Mesothelial cell of epicardium (in vitro differentiated cells): Measurements from ENCODE around the gene DNAH5. TPM values are rescaled to one million over a fixed set of nuclear protein-coding genes. Genes with fewer than 3 reads are reported as not detected.

Source experiments
- DNase-seq, 2 experiments: peaks; one replicate each; pipeline ENCODE4 v3.0.0; 2021; ENCODE audit warnings: low spot score in 2 of 2; ENCODE audit not compliant: unreplicated experiment in 2 of 2
- H3K27ac Mint-ChIP-seq: 2 replicates; pipeline ENCODE4 v1.8.0; 2021; ENCODE audit warnings: mixed read lengths
- H3K27me3 Mint-ChIP-seq: 2 replicates; pipeline ENCODE4 v1.8.0; 2021; ENCODE audit warnings: low read depth, mixed read lengths
- H3K36me3 Mint-ChIP-seq: 2 replicates; pipeline ENCODE4 v1.8.0; 2021; ENCODE audit warnings: mixed read lengths
- H3K4me1 Mint-ChIP-seq: 2 replicates; pipeline ENCODE4 v1.8.0; 2021; ENCODE audit warnings: mixed read lengths
- H3K4me3 Mint-ChIP-seq: 2 replicates; pipeline ENCODE4 v1.8.0; 2021; ENCODE audit warnings: mild to moderate bottlenecking, moderate library complexity, mixed read lengths
- H3K9me3 Mint-ChIP-seq: 2 replicates; pipeline ENCODE4 v1.8.0; 2021; ENCODE audit warnings: mixed read lengths
- total RNA-seq: library from RNA; stranded (reverse); gene quantifications from 3 replicates; pipeline ENCODE4 v1.2.1, GENCODE V29; 2021
- TF ChIP-seq, protein P1 (sequence below): fragments of 200-600 bp; sonication (generic); IDR thresholded peaks from one replicate; pipeline ENCODE4 v1.5.0; 2021; ENCODE audit warnings: antibody characterized with exemption; ENCODE audit not compliant: unreplicated experiment

Gene DNAH5
- total RNA-seq, 1 donor from 2014 or later, result 0.54 TPM

- H3K9me3 Mint-ChIP-seq, result no peaks in the 10 kb centered on the region
- no peak overlapping the region for H3K4me3 Mint-ChIP-seq
- no peaks in the 10 kb centered on the region for H3K36me3 Mint-ChIP-seq
- TF ChIP-seq, protein P1, sequence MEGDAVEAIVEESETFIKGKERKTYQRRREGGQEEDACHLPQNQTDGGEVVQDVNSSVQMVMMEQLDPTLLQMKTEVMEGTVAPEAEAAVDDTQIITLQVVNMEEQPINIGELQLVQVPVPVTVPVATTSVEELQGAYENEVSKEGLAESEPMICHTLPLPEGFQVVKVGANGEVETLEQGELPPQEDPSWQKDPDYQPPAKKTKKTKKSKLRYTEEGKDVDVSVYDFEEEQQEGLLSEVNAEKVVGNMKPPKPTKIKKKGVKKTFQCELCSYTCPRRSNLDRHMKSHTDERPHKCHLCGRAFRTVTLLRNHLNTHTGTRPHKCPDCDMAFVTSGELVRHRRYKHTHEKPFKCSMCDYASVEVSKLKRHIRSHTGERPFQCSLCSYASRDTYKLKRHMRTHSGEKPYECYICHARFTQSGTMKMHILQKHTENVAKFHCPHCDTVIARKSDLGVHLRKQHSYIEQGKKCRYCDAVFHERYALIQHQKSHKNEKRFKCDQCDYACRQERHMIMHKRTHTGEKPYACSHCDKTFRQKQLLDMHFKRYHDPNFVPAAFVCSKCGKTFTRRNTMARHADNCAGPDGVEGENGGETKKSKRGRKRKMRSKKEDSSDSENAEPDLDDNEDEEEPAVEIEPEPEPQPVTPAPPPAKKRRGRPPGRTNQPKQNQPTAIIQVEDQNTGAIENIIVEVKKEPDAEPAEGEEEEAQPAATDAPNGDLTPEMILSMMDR, result no peak
- H3K4me1 Mint-ChIP-seq, result no peaks in the 10 kb centered on the region
- DNase-seq, result no peak
- peaks cover 5% of the 10 kb centered on the region for H3K27me3 Mint-ChIP-seq
- H3K27ac Mint-ChIP-seq, result no peak overlapping the region
Observed at GRCh38 chr5:13658152-13658551, 286.3 kb downstream of the DNAH5 start.

GRCh38 chr5:13653709-13654108, 290.8 kb downstream of the DNAH5 start:
- Mint-ChIP-seq H3K36me3 (no peaks in the 10 kb centered on the region), H3K4me1 (no peaks in the 10 kb centered on the region), H3K4me3 (no peak overlapping the region), H3K27me3 (peaks cover 5% of the 10 kb centered on the region), H3K27ac (no peak overlapping the region), H3K9me3 (no peaks in the 10 kb centered on the region)
- TF ChIP-seq, protein P1, result no peak
- no peak for DNase-seq

DNA sequence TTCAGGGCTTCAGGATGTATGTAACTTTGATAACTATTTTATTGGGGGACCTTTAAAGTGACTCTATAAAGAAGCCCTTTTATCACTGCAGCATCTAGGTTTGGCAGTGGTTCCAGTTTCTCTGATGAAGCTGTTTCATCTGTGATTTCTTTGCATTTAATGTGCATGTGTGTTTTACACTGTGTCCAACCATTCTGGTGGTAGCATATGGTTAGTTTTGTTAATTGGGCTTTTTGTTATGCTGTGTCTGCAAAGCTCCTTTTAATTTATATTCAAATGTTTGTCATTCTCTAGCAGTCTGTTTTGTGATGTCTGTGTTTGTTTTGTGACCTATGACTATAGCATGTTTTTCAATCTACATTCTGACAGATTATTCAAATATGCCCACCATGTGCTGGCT, 294.8 kb downstream of the DNAH5 start:
- no peaks in the 10 kb centered on the region for H3K9me3 Mint-ChIP-seq
- no peaks in the 10 kb centered on the region for H3K4me1 Mint-ChIP-seq
- H3K27ac Mint-ChIP-seq, result no peak overlapping the region
- peaks cover 3% of the 10 kb centered on the region for H3K27me3 Mint-ChIP-seq
- no peak overlapping the region for H3K4me3 Mint-ChIP-seq
- TF ChIP-seq, protein P1, result no peak
- DNase-seq, result no peak
- no peaks in the 10 kb centered on the region for H3K36me3 Mint-ChIP-seq

- Mint-ChIP-seq H3K4me3 (no peak overlapping the region), H3K36me3 (no peaks in the 10 kb centered on the region)
- no peak for DNase-seq
Observed at GRCh38 chr5:13648822-13649221, 295.7 kb downstream of the DNAH5 start.

DNA sequence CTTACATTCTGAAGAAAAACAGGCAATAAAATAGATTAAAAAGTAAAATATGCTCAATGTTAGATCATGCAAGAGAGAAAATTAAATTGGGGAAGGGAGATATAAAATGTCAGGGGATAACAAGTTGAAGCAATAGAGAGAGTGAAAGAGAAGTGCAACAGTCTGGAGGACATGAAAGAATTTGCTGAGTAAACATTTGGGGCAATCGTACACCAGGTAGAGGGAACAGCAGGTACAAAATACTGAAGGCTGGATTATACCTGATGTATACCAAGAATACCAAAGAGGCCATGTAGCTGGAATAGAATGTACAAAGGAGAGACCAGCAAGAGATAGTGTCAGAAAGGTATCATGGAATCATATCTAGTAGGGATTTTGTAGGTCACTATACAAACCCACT, 300.8 kb downstream of the DNAH5 start:
- DNase-seq, result no peak
- peaks cover 5% of the 10 kb centered on the region for H3K9me3 Mint-ChIP-seq
- H3K4me1 Mint-ChIP-seq, result no peaks in the 10 kb centered on the region
- TF ChIP-seq, protein P1, result no peak
- H3K27me3 Mint-ChIP-seq, result no peaks in the 10 kb centered on the region
- no peak overlapping the region for H3K27ac Mint-ChIP-seq
- H3K4me3 Mint-ChIP-seq, result no peak overlapping the region
- H3K36me3 Mint-ChIP-seq, result no peaks in the 10 kb centered on the region

More at GRCh38 chr5:13648822-13649221, 295.7 kb downstream of the DNAH5 start:
- TF ChIP-seq, protein P1, result no peak
- no peaks in the 10 kb centered on the region for H3K9me3 Mint-ChIP-seq
- no peak overlapping the region for H3K27ac Mint-ChIP-seq
- H3K27me3 Mint-ChIP-seq, result peaks cover 2% of the 10 kb centered on the region
- no peaks in the 10 kb centered on the region for H3K4me1 Mint-ChIP-seq

DNA sequence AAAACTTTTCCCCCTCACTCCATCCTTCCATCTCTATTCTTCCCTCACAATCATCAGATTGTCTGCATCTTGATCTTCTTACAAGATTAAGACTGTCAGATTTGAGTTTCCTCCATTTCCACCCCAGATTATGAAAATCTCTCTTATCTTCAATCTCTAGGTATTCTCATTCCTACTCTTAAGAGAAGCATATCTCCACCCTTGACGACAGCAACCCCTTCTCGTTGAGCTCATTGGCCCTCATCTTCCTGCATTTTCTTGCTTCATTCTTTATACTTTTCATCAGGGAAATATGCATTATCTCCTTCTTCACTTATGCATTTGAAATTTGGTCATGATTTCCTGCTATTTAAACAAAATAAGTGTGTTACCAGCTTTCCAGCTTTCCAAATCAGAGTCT, 301.3 kb downstream of the DNAH5 start:
- H3K36me3 Mint-ChIP-seq, result no peaks in the 10 kb centered on the region
- DNase-seq, result no peak
- TF ChIP-seq, protein P1, result no peak
- peaks cover 5% of the 10 kb centered on the region for H3K9me3 Mint-ChIP-seq
- H3K4me3 Mint-ChIP-seq, result no peak overlapping the region
- no peak overlapping the region for H3K27ac Mint-ChIP-seq
- H3K4me1 Mint-ChIP-seq, result no peaks in the 10 kb centered on the region
- H3K27me3 Mint-ChIP-seq, result no peaks in the 10 kb centered on the region
